Measurements from ENCODE around the gene APEX1. TPM values are rescaled to one million over a fixed set of nuclear protein-coding genes. Genes with fewer than 3 reads are reported as not detected.
"Not testable (repeated sequence)": the region's sequence is repeated elsewhere in the genome, so short reads cannot be mapped to it uniquely, and the experiment has no call there.

Gene APEX1
- total RNA-seq, 1 donor from 2014 or later: 228 TPM

DNA sequence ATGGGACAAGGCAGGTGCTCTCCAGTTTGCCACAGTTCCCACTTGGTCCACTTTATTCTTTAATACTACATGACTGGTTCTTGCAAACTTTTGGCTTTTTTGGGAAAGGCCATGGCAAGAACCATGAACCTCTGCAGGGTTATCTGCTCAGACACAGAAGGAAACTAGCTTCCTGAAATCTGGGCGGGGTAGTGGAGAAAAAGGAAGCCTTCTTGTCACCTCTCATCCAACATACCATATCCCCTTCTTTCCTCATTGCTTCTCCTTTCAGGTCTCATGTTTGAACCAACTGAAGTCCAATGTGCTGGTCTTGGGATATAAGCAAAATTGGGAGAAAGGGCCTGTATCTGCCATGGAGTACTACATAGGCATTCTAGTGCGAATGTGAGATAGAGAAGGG lies 13.6 kb upstream of the APEX1 start:
- Mint-ChIP-seq H3K4me1 (ENCODE audit: low read depth) (peaks cover 15% of the 10 kb centered on the region), H3K27me3 (ENCODE audit: low read depth) (no peaks in the 10 kb centered on the region), H3K36me3 (ENCODE audit: low read depth) (no peaks in the 10 kb centered on the region), H3K4me3 (ENCODE audit: low read depth) (no peak overlapping the region), H3K9me3 (no peaks in the 10 kb centered on the region), H3K27ac (no peak overlapping the region)
- intact Hi-C loops (cut with micrococcal nuclease): no loop called here
- no peak for DNase-seq (ENCODE audit: low spot score)

DNA sequence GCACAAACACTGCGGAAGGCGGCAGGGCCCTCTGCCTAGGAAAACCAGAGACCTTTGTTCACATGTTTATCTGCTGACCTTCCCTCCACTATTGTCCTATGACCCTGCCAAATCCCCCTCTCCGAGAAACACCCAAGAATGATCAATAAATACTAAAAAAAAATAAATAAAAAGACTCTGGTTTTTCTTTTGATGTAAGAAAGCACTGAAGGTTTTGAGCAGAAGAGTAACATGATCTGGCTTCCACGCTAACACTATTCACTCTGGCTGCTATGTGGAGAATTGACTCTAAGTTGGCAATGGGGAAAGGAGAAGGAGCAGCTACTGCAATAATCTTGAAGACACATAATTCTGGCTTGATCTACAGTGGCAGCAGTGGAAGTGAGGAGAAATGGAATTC lies 11.4 kb upstream of the APEX1 start:
- H3K36me3 Mint-ChIP-seq (ENCODE audit: low read depth): peaks cover 17% of the 10 kb centered on the region
- H3K27ac Mint-ChIP-seq; DNase-seq (ENCODE audit: low spot score); H3K9me3 Mint-ChIP-seq; intact Hi-C loops (cut with micrococcal nuclease); H3K4me3 Mint-ChIP-seq (ENCODE audit: low read depth); H3K27me3 Mint-ChIP-seq (ENCODE audit: low read depth): not testable (repeated sequence)
- peaks cover 15% of the 10 kb centered on the region for H3K4me1 Mint-ChIP-seq (ENCODE audit: low read depth)

DNA sequence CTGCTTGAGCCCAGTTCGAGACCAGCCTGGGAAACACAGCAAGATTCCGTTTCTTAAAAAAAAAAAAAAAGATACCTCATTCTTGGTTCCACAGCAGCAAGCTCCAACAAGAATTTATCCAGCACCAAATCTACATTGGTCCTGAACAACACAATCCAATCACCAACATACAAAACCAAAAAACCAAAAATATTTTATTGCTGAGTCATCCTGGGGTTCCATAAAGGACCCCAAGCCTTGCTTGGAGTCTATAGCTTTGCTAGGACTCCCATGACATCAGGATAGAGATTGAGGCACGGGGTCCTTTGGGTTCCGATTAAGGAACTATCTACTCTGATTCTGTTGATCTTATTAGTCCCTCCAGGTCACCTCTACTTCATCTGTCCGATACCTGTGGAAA lies 8.1 kb upstream of the APEX1 start:
- no peaks in the 10 kb centered on the region for H3K4me1 Mint-ChIP-seq (ENCODE audit: low read depth)
- peaks cover 40% of the 10 kb centered on the region for H3K36me3 Mint-ChIP-seq (ENCODE audit: low read depth)
- H3K4me3 Mint-ChIP-seq (ENCODE audit: low read depth): no peak overlapping the region
- H3K27me3 Mint-ChIP-seq (ENCODE audit: low read depth): no peaks in the 10 kb centered on the region
- DNase-seq (ENCODE audit: low spot score): no peak
- intact Hi-C loops (cut with micrococcal nuclease): no loop called here
- H3K9me3 Mint-ChIP-seq: no peaks in the 10 kb centered on the region
- no peak overlapping the region for H3K27ac Mint-ChIP-seq

DNA sequence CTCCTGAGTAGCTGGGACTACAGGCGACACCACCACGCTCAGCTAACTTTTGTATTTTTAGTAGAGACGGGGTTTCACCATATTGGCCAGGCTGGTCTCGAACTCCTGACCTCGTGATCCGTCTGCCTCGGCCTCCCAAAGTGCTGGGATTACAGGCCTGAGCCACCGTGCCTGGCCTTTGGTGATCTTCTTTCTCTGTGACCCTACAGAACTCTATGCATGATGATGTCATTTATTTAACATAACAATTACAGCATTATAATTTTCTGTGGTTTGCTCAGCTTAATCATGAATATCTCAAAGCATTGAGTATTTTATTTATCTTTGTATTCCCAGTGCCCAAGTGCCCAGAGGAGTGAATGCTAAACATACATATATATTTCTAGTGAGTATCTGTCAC lies 2.2 kb upstream of the APEX1 start:
- H3K27me3 Mint-ChIP-seq (ENCODE audit: low read depth); H3K27ac Mint-ChIP-seq; intact Hi-C loops (cut with micrococcal nuclease); DNase-seq (ENCODE audit: low spot score); H3K4me1 Mint-ChIP-seq (ENCODE audit: low read depth); H3K9me3 Mint-ChIP-seq: not testable (repeated sequence)
- Mint-ChIP-seq H3K4me3 (ENCODE audit: low read depth) (peak overlapping the region; percentile 59), H3K36me3 (ENCODE audit: low read depth) (peaks cover 42% of the 10 kb centered on the region)

DNA sequence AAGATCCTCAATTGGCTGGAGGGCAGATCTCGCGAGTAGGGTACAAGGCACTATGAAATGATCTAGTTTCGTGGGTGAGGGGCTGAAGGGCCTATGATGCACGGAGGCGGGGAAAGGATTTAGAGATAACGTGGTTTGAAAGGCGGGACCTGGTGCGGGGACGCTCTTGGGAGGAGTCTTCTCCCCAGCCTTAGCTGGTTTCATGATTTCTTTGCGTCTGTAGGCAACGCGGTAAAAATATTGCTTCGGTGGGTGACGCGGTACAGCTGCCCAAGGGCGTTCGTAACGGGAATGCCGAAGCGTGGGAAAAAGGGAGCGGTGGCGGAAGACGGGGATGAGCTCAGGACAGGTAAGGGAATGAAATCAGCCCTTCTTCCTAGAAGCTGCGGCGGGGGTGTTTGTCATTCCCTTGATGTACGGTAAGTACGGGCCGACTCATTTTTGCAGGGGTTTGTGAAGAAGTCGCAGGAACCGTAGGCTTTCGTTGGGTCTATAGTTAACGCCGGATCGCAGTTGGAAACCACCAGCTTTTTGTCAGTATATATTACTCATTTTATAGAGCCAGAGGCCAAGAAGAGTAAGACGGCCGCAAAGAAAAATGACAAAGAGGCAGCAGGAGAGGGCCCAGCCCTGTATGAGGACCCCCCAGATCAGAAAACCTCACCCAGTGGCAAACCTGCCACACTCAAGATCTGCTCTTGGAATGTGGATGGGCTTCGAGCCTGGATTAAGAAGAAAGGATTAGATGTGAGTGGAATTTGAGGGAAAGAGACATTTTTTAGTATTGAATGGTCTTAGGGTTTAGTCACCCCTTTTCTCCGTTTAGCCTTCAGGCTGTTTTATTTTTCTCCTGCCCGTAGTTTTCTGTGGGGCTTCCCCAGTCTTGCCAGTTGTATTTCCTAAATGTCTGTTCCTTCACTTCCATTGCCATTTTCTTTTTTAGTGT lies 602 bp downstream of the APEX1 start:
- Mint-ChIP-seq H3K27ac (no peak overlapping the region), H3K4me3 (ENCODE audit: low read depth) (no peak overlapping the region), H3K9me3 (no peaks in the 10 kb centered on the region), H3K27me3 (ENCODE audit: low read depth) (no peaks in the 10 kb centered on the region), H3K36me3 (ENCODE audit: low read depth) (peaks cover 41% of the 10 kb centered on the region), H3K4me1 (ENCODE audit: low read depth) (peaks cover 20% of the 10 kb centered on the region)
- intact Hi-C loops (cut with micrococcal nuclease): loop anchor here (1.0 to 5.0 kb wide), 6 partner anchors 14 to 647 kb away; partner anchors contain the start of genes CCNB1IP1, PARP2, PNP and TMEM253
- DNase-seq (ENCODE audit: low spot score): no peak

DNA sequence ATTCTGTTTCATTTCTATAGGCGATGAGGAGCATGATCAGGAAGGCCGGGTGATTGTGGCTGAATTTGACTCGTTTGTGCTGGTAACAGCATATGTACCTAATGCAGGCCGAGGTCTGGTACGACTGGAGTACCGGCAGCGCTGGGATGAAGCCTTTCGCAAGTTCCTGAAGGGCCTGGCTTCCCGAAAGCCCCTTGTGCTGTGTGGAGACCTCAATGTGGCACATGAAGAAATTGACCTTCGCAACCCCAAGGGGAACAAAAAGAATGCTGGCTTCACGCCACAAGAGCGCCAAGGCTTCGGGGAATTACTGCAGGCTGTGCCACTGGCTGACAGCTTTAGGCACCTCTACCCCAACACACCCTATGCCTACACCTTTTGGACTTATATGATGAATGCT lies 1.9 kb downstream of the APEX1 start:
- H3K9me3 Mint-ChIP-seq: no peaks in the 10 kb centered on the region
- H3K27ac Mint-ChIP-seq: no peak overlapping the region
- H3K4me1 Mint-ChIP-seq (ENCODE audit: low read depth): peaks cover 22% of the 10 kb centered on the region
- no peak overlapping the region for H3K4me3 Mint-ChIP-seq (ENCODE audit: low read depth)
- DNase-seq (ENCODE audit: low spot score): no peak
- intact Hi-C loops (cut with micrococcal nuclease): loop anchor here (5.0 kb wide), 1 partner anchor 645 kb away; the partner anchor contains the start of gene TMEM253
- H3K27me3 Mint-ChIP-seq (ENCODE audit: low read depth): no peaks in the 10 kb centered on the region
- peaks cover 32% of the 10 kb centered on the region for H3K36me3 Mint-ChIP-seq (ENCODE audit: low read depth)

DNA sequence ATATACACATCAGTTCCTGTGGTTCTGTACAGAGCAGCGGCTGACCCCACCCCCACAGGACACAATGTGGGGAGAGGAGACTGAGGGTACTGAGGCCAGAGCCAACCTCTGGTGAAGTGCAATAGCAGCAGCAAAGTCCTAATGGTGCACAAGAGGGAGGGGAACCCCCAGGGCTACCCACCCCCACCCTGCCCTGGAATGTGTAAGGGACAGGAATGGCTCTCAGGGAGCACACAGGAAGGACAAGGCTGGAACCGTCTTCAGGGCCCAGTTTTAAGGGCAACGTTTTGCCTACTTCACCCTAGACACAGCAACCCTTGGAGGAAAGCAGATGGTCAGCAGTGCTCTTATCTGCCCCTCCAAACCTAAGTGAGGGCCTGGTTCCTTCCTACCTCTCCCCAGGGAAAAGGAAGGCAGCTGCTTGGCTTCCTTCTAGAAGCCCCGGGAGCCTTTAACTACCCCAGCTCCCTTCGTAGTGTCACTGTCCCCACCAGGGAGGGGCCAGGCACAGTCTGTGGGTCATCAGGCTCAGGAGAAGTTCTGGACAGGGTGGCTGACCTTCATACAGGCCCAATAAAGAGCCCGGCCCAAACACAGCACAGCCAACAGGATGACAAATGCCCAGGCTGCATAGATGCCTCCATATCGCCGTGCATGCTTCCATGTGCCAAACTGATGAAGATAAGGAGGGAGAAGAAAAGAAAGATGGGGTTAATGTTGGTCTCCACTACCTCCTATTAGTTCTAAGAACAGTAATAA lies 3.2 kb downstream of the APEX1 start:
- Mint-ChIP-seq H3K4me3 (ENCODE audit: low read depth) (no peak overlapping the region), H3K4me1 (ENCODE audit: low read depth) (peaks cover 25% of the 10 kb centered on the region), H3K9me3 (no peaks in the 10 kb centered on the region), H3K27ac (no peak overlapping the region), H3K27me3 (ENCODE audit: low read depth) (no peaks in the 10 kb centered on the region), H3K36me3 (ENCODE audit: low read depth) (peaks cover 22% of the 10 kb centered on the region)
- intact Hi-C loops (cut with micrococcal nuclease): loop anchor here (5.0 kb wide), 1 partner anchor 644 kb away; the partner anchor contains the start of gene TMEM253
- DNase-seq (ENCODE audit: low spot score): no peak

DNA sequence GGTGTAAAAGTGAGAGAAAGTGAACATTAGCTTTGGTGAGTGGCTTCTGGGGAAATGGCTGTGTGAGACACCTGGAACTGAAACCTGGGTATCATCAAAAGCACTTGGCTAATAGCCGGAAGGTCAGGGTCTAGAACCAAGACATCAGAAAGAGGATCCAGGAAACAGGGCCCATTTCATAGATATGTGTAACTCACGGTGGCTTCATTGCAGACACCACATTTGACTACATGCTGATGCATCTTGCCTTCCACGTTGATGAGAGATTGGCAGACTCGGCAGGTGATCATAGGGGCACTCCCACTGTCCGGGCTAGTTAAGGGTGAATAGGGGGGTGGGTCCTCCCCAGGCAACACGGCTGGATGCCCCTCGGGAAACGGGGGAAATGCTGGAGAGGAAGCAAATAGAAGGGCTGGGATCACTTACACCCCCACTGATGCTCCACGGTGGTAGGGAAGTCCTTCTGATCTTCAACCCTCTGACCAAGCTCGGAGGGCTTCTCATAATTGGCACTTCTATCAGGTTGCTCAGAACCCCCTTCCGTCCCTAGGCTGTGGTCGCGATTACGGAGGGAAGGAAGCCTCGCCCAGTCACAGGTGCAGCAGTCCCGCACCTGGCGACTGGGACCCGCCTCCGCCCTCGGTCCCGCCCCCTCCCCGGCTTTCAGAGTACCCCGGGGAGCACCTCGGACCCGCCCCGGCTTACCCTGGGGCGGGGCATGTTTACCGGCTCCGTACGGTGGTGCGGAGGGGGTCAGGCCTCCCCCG lies 5.6 kb downstream of the APEX1 start:
- peak overlapping the region; percentile 89 for H3K4me3 Mint-ChIP-seq (ENCODE audit: low read depth)
- no peak for DNase-seq (ENCODE audit: low spot score)
- peaks cover 22% of the 10 kb centered on the region for H3K36me3 Mint-ChIP-seq (ENCODE audit: low read depth)
- H3K27ac Mint-ChIP-seq: peak overlapping the region; percentile 71
- H3K4me1 Mint-ChIP-seq (ENCODE audit: low read depth): peaks cover 25% of the 10 kb centered on the region
- H3K9me3 Mint-ChIP-seq: no peaks in the 10 kb centered on the region
- intact Hi-C loops (cut with micrococcal nuclease): loop anchor here (1.0 to 2.0 kb wide), 3 partner anchors 9 to 222 kb away; partner anchors contain the start of genes PARP2 and PNP
- no peaks in the 10 kb centered on the region for H3K27me3 Mint-ChIP-seq (ENCODE audit: low read depth)

DNA sequence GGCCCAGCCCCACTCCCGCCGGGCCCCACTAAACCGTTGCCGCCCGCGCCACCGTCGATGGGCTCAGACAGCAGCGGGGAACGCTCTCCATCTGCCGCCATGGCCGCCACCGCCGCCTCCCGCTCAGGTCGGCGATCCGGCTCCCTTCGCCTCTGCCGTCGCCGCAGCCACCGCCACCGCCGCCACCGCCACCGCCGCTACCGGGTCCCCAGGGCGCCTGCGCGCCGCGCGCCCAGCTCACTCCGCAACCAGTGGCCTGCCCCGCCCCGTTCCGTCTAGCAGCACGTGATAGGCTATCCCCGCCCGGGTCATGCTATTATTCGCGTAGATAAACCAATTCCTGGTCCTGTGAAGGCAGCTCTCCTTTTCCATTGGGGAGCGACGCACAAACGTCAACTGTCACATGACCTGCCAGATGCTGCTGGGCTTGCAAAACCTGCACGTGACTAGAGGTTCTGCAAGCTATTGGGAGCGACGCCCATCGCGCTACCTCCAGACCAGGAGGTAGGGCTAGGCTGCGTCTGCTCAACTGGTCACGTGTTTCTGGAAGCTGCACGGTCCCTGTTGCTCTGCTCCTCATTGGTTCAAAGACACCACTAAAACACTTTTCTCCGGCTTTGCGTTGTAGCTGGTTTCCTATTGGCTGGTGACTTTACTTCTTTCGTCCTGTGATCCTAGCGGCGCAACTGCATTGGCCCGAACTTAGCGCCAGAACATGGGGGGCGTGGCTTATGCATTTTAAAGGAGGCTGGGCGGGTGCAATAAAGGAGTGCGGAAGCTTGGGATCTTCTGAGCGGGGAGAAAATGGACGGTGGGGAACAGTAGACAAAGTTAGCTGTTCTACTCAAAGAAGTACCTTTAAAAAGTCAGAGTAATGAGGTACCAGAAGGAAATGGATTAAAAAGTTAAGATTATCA lies 6.5 kb downstream of the APEX1 start, which contains the start of gene PIP4P1:
Gene PIP4P1, minus strand, starts transcription at position 210 of the 917 bp plus-strand sequence. Its CDS starts 109 bp downstream, at position 101.
- Mint-ChIP-seq H3K27me3 (ENCODE audit: low read depth) (peaks cover 1% of the 10 kb centered on the region), H3K9me3 (no peaks in the 10 kb centered on the region), H3K36me3 (ENCODE audit: low read depth) (peaks cover 22% of the 10 kb centered on the region), H3K4me1 (ENCODE audit: low read depth) (peaks cover 25% of the 10 kb centered on the region), H3K27ac (peak within 1 kb of the TSS; percentile 92), H3K4me3 (ENCODE audit: low read depth) (peak within 1 kb of the TSS; percentile 89)
- intact Hi-C loops (cut with micrococcal nuclease): loop anchor here (1.0 to 2.0 kb wide), 3 partner anchors 8 to 221 kb away; partner anchors contain the start of genes PARP2 and PNP
- peak; percentile 99 for DNase-seq (ENCODE audit: low spot score)

DNA sequence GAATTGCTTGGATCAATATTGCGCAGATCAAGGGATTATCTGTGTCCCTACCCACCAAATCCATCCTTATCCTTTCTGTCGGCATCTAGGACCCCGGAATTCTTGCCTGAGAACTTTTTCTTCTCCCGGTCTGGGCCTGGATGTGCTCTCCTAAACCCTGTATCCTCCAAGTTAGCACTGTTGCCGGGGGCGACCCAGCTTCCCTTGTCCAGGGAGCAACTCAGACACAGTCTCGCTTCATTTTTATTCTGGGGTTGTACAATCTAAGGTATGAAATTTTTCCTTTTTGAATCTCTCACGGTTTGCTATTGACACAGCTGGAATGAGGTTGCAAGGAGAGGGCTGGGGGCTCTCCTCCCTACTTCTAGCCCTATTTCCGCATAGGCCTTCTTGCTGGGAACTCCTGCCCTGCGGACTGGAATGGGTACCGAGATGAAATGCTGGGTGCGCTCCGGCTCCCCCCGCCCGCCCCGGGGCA lies 13.8 kb downstream of the APEX1 start:
- no peak for DNase-seq (ENCODE audit: low spot score)
- H3K27me3 Mint-ChIP-seq (ENCODE audit: low read depth): peaks cover 4% of the 10 kb centered on the region
- peaks cover 27% of the 10 kb centered on the region for H3K36me3 Mint-ChIP-seq (ENCODE audit: low read depth)
- H3K9me3 Mint-ChIP-seq: no peaks in the 10 kb centered on the region
- peaks cover 27% of the 10 kb centered on the region for H3K4me1 Mint-ChIP-seq (ENCODE audit: low read depth)
- H3K27ac Mint-ChIP-seq: peak overlapping the region; percentile 96
- intact Hi-C loops (cut with micrococcal nuclease): loop anchor here (1.0 to 2.0 kb wide), 4 partner anchors 8 to 140 kb away; partner anchors contain the start of genes APEX1, PARP2 and PIP4P1
- H3K4me3 Mint-ChIP-seq (ENCODE audit: low read depth): peak overlapping the region; percentile 94

DNA sequence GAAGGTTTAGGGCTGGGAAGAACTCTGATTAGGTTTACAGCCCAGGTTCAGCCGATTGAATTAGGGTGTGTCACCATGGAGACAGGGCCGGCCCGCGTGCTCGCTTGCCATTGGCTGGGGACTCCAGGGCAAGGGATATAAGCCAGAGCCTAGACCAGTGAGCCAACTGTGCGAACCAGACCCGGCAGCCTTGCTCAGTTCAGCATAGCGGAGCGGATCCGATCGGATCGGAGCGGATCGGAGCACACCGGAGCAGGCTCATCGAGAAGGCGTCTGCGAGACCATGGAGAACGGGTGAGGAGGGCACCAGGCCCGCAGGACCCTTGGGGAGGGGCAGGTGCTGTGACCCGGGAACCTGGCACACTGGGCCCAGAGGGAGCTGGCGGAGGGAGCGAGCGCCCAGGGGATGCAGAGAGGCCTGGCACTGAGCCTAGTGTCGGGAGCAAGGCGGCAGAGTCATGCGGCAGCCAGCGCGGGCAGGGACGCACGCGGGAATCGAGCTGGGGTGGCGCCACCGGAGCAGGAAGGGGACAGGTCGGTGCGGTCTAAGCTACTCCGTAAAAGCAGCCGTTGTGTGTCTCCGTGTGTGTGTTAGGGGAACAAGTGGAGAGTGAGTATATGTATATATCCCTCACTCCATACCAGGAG lies 14.3 kb downstream of the APEX1 start, which contains the start of gene PNP:
Gene PNP, plus strand, starts transcription at position 165 of the 648 bp plus-strand sequence. Its CDS starts 119 bp downstream, at position 284.
- H3K36me3 Mint-ChIP-seq (ENCODE audit: low read depth): peaks cover 33% of the 10 kb centered on the region
- peak within 1 kb of the TSS; percentile 94 for H3K4me3 Mint-ChIP-seq (ENCODE audit: low read depth)
- intact Hi-C loops (cut with micrococcal nuclease): loop anchor here (1.0 to 2.0 kb wide), 4 partner anchors 8 to 139 kb away; partner anchors contain the start of genes APEX1, PARP2 and PIP4P1
- peak within 1 kb of the TSS; percentile 96 for H3K27ac Mint-ChIP-seq
- peaks cover 4% of the 10 kb centered on the region for H3K27me3 Mint-ChIP-seq (ENCODE audit: low read depth)
- peak; percentile 86 for DNase-seq (ENCODE audit: low spot score)
- no peaks in the 10 kb centered on the region for H3K9me3 Mint-ChIP-seq
- H3K4me1 Mint-ChIP-seq (ENCODE audit: low read depth): peaks cover 32% of the 10 kb centered on the region
